Measurements from ENCODE around the gene GABRA5. TPM values are rescaled to one million over a fixed set of nuclear protein-coding genes. Genes with fewer than 3 reads are reported as not detected.

Gene GABRA5
- polyA plus RNA-seq, 1 donor from 2014 or later: 25.3 TPM

GRCh38 chr15:26974120-26974780 lies 107.4 kb downstream of the GABRA5 start:
- Histone ChIP-seq H3K27me3 (ENCODE audit: insufficient read depth, low read depth, low read length) (peaks cover 14% of the 10 kb centered on the region), H3K36me3 (ENCODE audit: insufficient read depth, low read length) (no peaks in the 10 kb centered on the region), H4K20me1 (ENCODE audit: insufficient read depth) (no peaks in the 10 kb centered on the region), H3K9ac (ENCODE audit: low read length) (no peak overlapping the region), H3K9me2 (ENCODE audit: insufficient read depth, low read length) (no peaks in the 10 kb centered on the region), H3F3A (ENCODE audit: insufficient read depth, low read length, poor library complexity, severe bottlenecking) (no peaks in the 10 kb centered on the region), H3K4me3 (ENCODE audit: low read length) (no peak overlapping the region), H3K4me2 (ENCODE audit: low read length) (no peak overlapping the region), H3K9me3 (ENCODE audit: low read length) (no peaks in the 10 kb centered on the region), H2AFZ (ENCODE audit: low read depth, low read length) (no peak overlapping the region), H3K79me2 (replicated peaks; ENCODE audit: insufficient read depth, low read length) (no peaks in the 10 kb centered on the region), H3K27ac (ENCODE audit: low read length) (no peak overlapping the region)
- TF ChIP-seq RAD21 (conservative IDR thresholded peaks at IDR 0.05) (peak; percentile 79), CTCF (IDR thresholded peaks at IDR 0.05; ENCODE audit: poor library complexity, severe bottlenecking) (peak; percentile 78), MXI1 (conservative IDR thresholded peaks at IDR 0.05; ENCODE audit: poor library complexity, severe bottlenecking) (no peak), REST (IDR thresholded peaks at IDR 0.05; ENCODE audit: borderline replicate concordance) (no peak), SMC3 (conservative IDR thresholded peaks at IDR 0.05; ENCODE audit: poor library complexity) (peak; percentile 80)

- Histone ChIP-seq H3K27ac (ENCODE audit: low read length) (no peak overlapping the region), H3K4me2 (ENCODE audit: low read length) (no peak overlapping the region), H3K79me2 (replicated peaks; ENCODE audit: insufficient read depth, low read length) (no peaks in the 10 kb centered on the region), H3K4me3 (ENCODE audit: low read length) (no peak overlapping the region), H3K9me2 (ENCODE audit: insufficient read depth, low read length) (no peaks in the 10 kb centered on the region), H2AFZ (ENCODE audit: low read depth, low read length) (no peak overlapping the region), H3K9me3 (ENCODE audit: low read length) (no peaks in the 10 kb centered on the region), H3F3A (ENCODE audit: insufficient read depth, low read length, poor library complexity, severe bottlenecking) (no peaks in the 10 kb centered on the region), H3K27me3 (ENCODE audit: insufficient read depth, low read depth, low read length) (no peaks in the 10 kb centered on the region), H3K9ac (ENCODE audit: low read length) (no peak overlapping the region), H3K36me3 (ENCODE audit: insufficient read depth, low read length) (no peaks in the 10 kb centered on the region), H4K20me1 (ENCODE audit: insufficient read depth) (no peaks in the 10 kb centered on the region)
- no peak for TF ChIP-seq RAD21 (conservative IDR thresholded peaks at IDR 0.05)
- TF ChIP-seq CTCF (IDR thresholded peaks at IDR 0.05; ENCODE audit: poor library complexity, severe bottlenecking): no peak
- no peak for TF ChIP-seq EZH2 (IDR thresholded peaks at IDR 0.05; ENCODE audit: borderline replicate concordance, insufficient read depth, low read length, poor library complexity, severe bottlenecking)
- TF ChIP-seq REST (IDR thresholded peaks at IDR 0.05; ENCODE audit: borderline replicate concordance): no peak
- TF ChIP-seq EP300 (conservative IDR thresholded peaks at IDR 0.05; ENCODE audit: poor library complexity, severe bottlenecking): no peak
- TF ChIP-seq POLR2AphosphoS5 (IDR thresholded peaks at IDR 0.05): no peak
- TF ChIP-seq MXI1 (conservative IDR thresholded peaks at IDR 0.05; ENCODE audit: poor library complexity, severe bottlenecking): no peak
- TF ChIP-seq SMC3 (conservative IDR thresholded peaks at IDR 0.05; ENCODE audit: poor library complexity): no peak
These were observed 114.6 kb downstream of the GABRA5 start for GRCh38 chr15:26981492-26981891.

Measured in neural cell (in vitro differentiated cells).